OCI-LY1 (cell line): Measurements from ENCODE around the gene NMT2.

ENCODE experiments used
- EZH2 ChIP-seq: fragments of 200-600 bp; sonication (generic), shearing (Covaris generic); IDR thresholded peaks from 2 replicates; pipeline ENCODE4 v1.8.0; 2017; ENCODE audit warnings: borderline replicate concordance, mixed run types, mild to moderate bottlenecking, antibody characterized with exemption, low read length, moderate library complexity, mixed read lengths
- TF ChIP-seq, protein P1 (sequence below): fragments of 200-600 bp; sonication (generic), shearing (Covaris generic); IDR thresholded peaks from 2 replicates; pipeline ENCODE4 v1.5.1; 2017; ENCODE audit warnings: mild to moderate bottlenecking, antibody characterized with exemption, low read length, moderate library complexity, mixed read lengths

DNA sequence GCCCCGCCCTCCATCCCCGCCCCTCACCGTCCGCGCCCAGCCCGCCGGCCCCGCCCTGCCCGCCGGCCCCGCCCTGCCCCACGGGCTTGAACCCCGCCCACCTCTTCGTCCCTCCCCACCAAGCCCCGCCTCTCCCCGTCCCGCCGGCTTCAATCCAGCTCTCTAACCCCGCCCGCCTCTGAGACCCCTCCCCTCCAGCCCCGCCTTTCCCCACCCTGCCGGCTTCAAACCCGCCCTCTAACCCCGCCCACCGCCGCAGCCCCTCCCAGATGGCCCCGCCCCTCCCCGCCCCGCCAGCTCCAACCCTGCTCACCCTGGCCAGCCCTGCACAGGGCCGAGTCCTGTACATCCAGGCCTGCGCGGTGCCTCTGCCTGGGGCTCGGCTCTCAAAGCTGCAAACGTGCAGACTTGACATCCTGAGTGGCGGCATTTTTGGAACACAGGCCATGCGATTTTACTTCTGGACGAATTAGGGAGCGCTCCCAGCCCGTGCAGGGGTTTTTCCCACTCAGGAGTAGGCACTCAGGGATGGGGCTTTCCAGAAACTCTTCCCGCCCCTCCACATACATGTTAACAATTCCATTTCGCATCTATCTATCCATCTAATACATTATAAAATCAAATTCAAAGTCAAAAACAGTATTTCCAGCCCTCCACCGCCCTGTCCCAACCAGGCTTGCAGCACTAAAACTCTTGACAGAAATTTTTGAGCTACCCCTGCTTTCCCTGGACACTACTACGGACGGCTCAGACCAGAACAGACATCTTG is 477 bp upstream of the NMT2 start:
- TF ChIP-seq, protein P1, sequence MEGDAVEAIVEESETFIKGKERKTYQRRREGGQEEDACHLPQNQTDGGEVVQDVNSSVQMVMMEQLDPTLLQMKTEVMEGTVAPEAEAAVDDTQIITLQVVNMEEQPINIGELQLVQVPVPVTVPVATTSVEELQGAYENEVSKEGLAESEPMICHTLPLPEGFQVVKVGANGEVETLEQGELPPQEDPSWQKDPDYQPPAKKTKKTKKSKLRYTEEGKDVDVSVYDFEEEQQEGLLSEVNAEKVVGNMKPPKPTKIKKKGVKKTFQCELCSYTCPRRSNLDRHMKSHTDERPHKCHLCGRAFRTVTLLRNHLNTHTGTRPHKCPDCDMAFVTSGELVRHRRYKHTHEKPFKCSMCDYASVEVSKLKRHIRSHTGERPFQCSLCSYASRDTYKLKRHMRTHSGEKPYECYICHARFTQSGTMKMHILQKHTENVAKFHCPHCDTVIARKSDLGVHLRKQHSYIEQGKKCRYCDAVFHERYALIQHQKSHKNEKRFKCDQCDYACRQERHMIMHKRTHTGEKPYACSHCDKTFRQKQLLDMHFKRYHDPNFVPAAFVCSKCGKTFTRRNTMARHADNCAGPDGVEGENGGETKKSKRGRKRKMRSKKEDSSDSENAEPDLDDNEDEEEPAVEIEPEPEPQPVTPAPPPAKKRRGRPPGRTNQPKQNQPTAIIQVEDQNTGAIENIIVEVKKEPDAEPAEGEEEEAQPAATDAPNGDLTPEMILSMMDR, result no peak
- no peak for TF ChIP-seq EZH2
